Activated T-cell treated with anti-CD3 and anti-CD28 coated beads, Interleukin-2, amount 50 U/mL, for 4 hours (primary cell): ENCODE results near the gene PGM3. TPM values are rescaled to one million over a fixed set of nuclear protein-coding genes. Genes with fewer than 3 reads are reported as not detected.

Experiments used
- ATAC-seq, 2 donors: fragments of 200-7000 bp; cut with Tn5 transposase; one replicate each; pipeline ENCODE4 v1.10.0; 2021
- DNase-seq: peaks from one replicate; pipeline ENCODE4 v3.0.0-alpha.2; 2020
- H3K27me3 Mint-ChIP-seq: one replicate; pipeline ENCODE4 v1.8.0; 2021; ENCODE audit warnings: low read depth, mixed read lengths
- H3K36me3 Mint-ChIP-seq: one replicate; pipeline ENCODE4 v1.8.0; 2022; ENCODE audit warnings: mixed read lengths; ENCODE audit not compliant: insufficient read depth
- H3K4me1 Mint-ChIP-seq: one replicate; pipeline ENCODE4 v1.8.0; 2021; ENCODE audit warnings: low read depth, mixed read lengths
- H3K4me3 Mint-ChIP-seq: one replicate; pipeline ENCODE4 v1.8.0; 2021; ENCODE audit warnings: mild to moderate bottlenecking, moderate library complexity, mixed read lengths
- H3K9me3 Mint-ChIP-seq: one replicate; pipeline ENCODE4 v1.8.0; 2021; ENCODE audit warnings: mixed read lengths
- total RNA-seq, 3 donors: library from RNA; stranded (reverse); gene quantifications; one replicate each; pipeline ENCODE4 v1.2.1, GENCODE V29; 2021

Gene PGM3
- total RNA-seq, 3 donors from 2014 or later = 13.6 to 14.9 (median 14.2) TPM

DNA sequence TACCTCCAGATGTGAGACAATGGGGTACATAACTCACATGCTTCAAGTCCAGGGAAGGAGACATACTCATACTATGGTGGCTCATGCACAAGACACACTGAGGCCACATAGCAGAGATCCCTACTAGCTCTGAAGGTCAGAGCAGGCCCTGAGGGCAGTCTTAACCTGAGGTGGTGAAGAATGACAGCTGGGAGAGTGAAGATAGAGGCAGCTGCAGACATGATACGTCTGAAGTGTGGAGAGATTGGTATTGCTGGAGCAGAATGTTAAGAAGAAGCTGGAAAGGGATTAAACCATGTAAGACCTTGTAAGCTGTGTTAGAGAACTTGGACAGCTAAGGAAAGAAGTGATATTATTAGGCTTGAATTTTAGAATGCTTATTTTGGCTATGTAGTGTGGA, 32.9 kb downstream of the PGM3 start:
- Mint-ChIP-seq H3K27me3 (no peaks in the 10 kb centered on the region), H3K4me3 (no peak overlapping the region), H3K4me1 (peaks cover 2% of the 10 kb centered on the region), H3K9me3 (no peaks in the 10 kb centered on the region), H3K36me3 (peaks cover 29% of the 10 kb centered on the region)
- DNase-seq (no peak), ATAC-seq (no peak)

DNA sequence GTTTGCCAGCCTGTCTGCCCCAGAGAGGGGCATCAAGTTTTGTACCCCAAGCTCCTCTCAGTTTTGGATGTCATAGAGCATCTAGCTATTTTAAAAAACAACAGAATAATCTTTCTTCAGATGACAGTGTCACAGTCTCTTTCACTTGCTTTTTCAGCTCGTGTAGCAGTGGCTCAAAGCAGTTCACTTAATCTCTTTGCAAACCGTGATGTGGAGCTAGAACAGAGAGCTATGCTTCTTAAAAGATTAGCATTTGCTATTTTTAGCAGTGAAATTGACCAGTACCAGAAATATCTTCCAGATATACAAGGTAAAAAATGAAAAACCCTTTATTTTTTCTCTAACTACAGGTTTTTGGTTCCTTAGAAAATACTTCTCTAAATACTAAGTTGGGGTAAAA, 37.3 kb downstream of the PGM3 start:
- no peak for DNase-seq
- Mint-ChIP-seq H3K36me3 (peaks cover 24% of the 10 kb centered on the region), H3K4me1 (no peaks in the 10 kb centered on the region), H3K4me3 (no peak overlapping the region), H3K27me3 (no peaks in the 10 kb centered on the region), H3K9me3 (no peaks in the 10 kb centered on the region)
- no peak for ATAC-seq

DNA sequence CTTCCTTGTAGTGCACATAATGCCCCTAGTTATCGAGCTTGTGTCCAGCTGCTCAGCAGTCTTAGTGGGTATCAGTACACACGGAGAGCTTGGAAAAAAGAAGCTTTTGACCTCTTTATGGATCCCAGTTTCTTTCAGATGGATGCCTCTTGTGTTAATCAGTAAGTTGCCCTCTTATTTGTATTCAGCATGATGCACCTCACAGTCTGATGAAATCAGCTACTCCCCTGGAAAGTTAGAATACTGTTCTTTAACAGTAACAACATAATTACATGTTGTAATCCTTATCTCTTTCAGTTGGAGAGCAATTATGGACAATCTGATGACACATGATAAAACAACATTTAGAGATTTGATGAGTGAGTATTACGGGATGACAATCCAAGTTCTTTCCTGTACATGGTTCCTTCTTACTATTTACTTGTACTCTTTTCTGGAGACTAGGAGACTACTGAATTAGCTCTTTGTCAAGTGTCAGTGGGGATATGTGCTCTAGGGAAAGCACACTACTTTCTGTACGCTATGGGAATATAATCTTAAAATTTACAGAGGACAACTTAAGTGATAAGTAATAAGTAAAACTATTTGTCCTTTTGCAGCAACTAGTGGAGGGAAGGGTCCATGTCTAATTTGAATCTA, 39.1 kb downstream of the PGM3 start:
- H3K27me3 Mint-ChIP-seq = no peaks in the 10 kb centered on the region
- no peak overlapping the region for H3K4me3 Mint-ChIP-seq
- no peaks in the 10 kb centered on the region for H3K4me1 Mint-ChIP-seq
- DNase-seq (no peak), ATAC-seq (no peak)
- H3K9me3 Mint-ChIP-seq = no peaks in the 10 kb centered on the region
- H3K36me3 Mint-ChIP-seq = peaks cover 24% of the 10 kb centered on the region

DNA sequence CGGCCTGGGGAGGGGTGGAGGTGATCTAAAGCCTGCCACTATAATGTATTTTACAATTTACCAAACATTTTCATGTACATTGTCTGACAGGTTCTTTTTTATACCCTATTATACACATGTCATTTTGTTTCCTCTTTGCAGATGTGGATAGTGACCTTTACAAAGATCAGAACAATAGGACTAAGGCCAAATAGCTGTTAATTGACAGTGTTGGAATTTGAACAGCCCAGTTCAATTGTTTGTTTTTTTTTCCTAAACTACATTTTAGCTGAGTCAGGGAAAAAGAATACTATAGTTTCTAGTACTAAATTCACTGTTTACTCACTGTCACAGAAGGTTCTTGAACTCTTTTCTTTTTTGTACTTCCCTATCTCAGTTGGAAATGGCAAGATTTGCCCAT, 40.2 kb downstream of the PGM3 start:
- ATAC-seq = no peak
- no peak overlapping the region for H3K4me3 Mint-ChIP-seq
- H3K9me3 Mint-ChIP-seq = no peaks in the 10 kb centered on the region
- no peaks in the 10 kb centered on the region for H3K27me3 Mint-ChIP-seq
- DNase-seq = no peak
- H3K36me3 Mint-ChIP-seq = peaks cover 24% of the 10 kb centered on the region
- H3K4me1 Mint-ChIP-seq = no peaks in the 10 kb centered on the region

DNA sequence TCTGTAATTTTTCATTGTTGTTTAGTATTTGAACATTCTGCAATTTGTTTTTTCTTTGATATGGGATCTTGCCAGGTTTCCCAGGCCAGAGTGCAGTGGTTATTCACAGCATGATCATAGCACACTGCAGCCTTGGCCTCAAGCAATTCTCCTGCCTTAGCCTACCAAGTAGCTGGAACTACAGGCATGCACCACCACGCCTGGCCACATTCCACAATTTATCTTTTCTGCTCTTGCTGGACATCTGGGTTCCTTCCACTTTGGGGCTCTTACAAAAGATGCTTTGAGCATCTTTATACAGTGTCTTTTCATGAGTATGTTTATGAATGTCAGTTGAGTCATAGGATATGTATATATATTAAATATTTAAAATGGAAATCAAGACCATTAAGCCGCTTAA, 42.0 kb downstream of the PGM3 start:
- Mint-ChIP-seq H3K27me3 (no peaks in the 10 kb centered on the region), H3K36me3 (peaks cover 16% of the 10 kb centered on the region)

DNA sequence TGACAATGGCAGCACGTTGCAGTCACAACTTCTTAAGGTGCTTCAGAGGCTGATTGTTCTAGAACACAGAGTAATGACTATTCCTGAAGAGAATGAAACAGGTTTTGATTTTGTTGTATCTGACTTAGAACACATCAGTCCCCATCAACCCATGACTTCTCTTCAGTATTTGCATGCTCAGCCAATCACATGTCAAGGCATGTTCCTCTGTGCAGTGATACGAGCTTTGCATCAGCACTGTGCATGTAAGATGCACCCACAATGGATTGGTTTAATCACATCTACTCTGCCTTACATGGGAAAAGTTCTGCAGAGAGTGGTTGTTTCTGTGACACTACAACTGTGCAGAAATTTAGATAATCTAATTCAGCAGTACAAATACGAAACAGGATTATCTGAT, 54.3 kb downstream of the PGM3 start:
- peaks cover 36% of the 10 kb centered on the region for H3K36me3 Mint-ChIP-seq
- no peak overlapping the region for H3K4me3 Mint-ChIP-seq
- H3K9me3 Mint-ChIP-seq = no peaks in the 10 kb centered on the region
- no peaks in the 10 kb centered on the region for H3K4me1 Mint-ChIP-seq
- no peak for DNase-seq
- no peak for ATAC-seq
- H3K27me3 Mint-ChIP-seq = no peaks in the 10 kb centered on the region

More for the DNA sequence above, 42.0 kb downstream of the PGM3 start:
- Mint-ChIP-seq H3K4me3 (no peak overlapping the region), H3K9me3 (no peaks in the 10 kb centered on the region), H3K4me1 (no peaks in the 10 kb centered on the region)
- DNase-seq (no peak), ATAC-seq (no peak)

DNA sequence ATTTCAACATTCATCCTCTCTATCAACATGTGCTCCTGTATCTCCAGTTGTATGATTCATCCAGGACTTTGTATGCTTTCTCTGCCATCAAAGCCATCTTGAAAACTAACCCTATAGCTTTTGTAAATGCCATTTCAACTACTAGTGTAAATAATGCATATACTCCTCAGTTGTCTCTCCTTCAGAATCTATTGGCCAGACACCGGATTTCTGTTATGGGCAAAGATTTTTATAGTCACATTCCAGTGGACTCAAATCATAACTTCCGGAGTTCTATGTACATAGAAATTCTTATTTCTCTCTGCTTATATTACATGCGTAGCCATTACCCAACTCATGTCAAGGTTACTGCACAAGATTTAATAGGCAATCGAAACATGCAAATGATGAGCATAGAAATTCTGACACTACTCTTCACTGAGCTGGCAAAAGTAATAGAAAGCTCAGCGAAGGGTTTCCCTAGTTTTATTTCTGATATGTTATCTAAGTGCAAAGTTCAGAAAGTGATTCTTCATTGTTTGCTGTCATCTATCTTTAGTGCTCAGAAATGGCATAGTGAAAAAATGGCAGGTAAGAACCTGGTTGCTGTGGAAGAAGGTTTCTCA, 54.8 kb downstream of the PGM3 start:
- Mint-ChIP-seq H3K4me3 (no peak overlapping the region), H3K9me3 (no peaks in the 10 kb centered on the region), H3K36me3 (peaks cover 31% of the 10 kb centered on the region), H3K27me3 (no peaks in the 10 kb centered on the region), H3K4me1 (no peaks in the 10 kb centered on the region)
- DNase-seq = no peak
- no peak for ATAC-seq

DNA sequence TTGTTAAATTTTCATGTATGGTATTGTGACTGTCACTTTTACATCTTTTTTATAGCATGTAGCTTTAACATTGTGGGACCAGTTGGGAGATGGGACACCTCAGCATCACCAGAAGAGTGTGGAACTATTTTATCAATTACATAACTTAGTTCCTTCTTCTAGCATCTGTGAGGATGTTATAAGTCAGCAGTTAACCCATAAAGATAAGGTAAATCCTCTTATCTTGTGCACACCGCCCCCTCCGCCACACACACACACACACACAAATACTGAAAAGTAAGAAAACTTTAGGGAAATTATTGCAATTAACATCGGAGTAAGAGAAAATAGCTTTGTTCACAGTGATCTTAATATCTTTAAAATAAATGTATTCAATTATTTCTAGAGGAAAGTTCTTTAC, 60.9 kb downstream of the PGM3 start:
- Mint-ChIP-seq H3K4me1 (no peaks in the 10 kb centered on the region), H3K36me3 (peaks cover 27% of the 10 kb centered on the region), H3K27me3 (no peaks in the 10 kb centered on the region), H3K9me3 (no peaks in the 10 kb centered on the region), H3K4me3 (no peak overlapping the region)
- ATAC-seq = no peak
- no peak for DNase-seq

DNA sequence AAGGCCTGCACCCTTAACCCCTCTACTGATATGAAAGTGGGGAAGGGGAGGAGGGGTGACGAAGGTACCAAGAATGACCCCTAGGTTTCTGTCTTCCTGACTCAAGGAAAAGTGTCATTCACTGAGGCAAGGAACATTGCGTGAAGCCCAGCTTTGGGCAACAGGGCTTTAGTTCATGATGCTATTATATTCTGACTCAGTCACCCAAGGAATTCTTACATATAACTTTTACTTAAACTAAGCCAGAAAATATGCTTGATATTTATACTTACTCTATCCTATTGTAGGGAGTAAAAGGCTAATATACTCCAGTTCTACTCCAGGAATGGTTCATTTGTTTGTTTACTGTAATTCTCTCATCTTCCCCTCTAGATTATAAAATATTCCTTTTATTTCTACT, 65.1 kb downstream of the PGM3 start:
- H3K4me3 Mint-ChIP-seq = no peak overlapping the region
- no peak for ATAC-seq

DNA sequence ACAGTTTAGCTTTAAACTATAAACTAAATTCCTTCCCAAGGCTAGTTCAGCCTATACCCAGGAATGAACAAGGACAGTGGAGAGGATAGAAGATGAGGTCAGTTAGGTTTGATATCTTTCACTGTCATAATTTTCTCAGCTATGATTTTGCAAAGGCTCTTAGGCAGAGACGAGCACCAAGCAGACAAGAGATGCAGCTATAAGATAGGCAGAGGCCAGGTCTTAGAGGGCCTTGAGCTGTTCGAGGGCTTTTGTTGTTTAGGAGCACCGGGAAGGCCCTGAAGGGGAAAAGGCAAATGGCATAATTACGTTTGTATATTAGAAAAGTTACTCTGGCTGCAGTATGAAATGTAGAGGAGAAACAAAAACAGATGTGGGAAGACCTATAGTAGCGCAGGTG, 65.8 kb downstream of the PGM3 start:
- no peak for DNase-seq
- Mint-ChIP-seq H3K27me3 (no peaks in the 10 kb centered on the region), H3K36me3 (peaks cover 41% of the 10 kb centered on the region), H3K9me3 (no peaks in the 10 kb centered on the region), H3K4me3 (no peak overlapping the region), H3K4me1 (no peaks in the 10 kb centered on the region)
- no peak for ATAC-seq

More for the DNA sequence above, 65.1 kb downstream of the PGM3 start:
- Mint-ChIP-seq H3K36me3 (peaks cover 40% of the 10 kb centered on the region), H3K9me3 (no peaks in the 10 kb centered on the region), H3K4me1 (no peaks in the 10 kb centered on the region), H3K27me3 (no peaks in the 10 kb centered on the region)
- no peak for DNase-seq

DNA sequence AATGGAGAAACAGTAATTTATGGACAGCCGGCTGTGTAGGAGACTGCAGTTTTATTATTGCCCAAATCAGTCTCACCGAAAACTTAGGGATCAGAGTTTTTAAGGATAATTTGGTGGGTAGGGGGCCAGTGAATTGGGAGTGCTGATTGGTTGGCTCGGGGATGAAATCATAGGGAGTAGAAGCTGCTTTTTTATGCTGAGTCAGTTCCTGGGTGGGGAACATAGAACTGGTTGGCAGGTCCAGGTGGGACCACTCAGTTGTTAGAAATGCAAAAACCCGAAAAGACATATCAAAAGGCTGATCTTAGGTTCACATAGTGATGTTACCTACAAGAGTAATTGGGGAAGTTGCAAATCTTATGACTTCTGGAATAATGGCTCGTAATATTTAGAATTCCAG, 66.3 kb downstream of the PGM3 start:
- no peak for DNase-seq
- Mint-ChIP-seq H3K27me3 (no peaks in the 10 kb centered on the region), H3K4me1 (no peaks in the 10 kb centered on the region), H3K9me3 (no peaks in the 10 kb centered on the region), H3K36me3 (peaks cover 41% of the 10 kb centered on the region), H3K4me3 (no peak overlapping the region)
- no peak for ATAC-seq

DNA sequence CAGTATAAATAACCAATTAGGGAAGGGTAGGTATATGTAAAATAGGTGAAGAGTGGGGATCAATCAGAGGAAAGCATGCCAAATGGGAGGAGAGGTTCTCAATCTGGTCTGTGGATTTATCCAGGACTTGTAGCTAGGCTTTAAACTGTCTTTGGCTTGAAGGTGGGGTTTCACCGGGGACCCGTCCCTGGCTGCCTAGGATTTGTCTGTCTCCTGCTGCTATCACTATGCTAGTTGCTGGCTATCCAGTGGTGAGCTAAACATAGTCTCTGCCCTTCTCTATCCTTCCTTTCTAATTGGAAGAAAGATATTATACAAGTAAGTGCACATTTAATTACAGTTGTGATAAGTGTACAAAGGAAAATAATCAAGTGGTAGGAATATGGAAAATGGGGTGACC, 66.8 kb downstream of the PGM3 start:
- no peak for DNase-seq
- Mint-ChIP-seq H3K4me3 (no peak overlapping the region), H3K36me3 (peaks cover 41% of the 10 kb centered on the region), H3K9me3 (no peaks in the 10 kb centered on the region), H3K4me1 (no peaks in the 10 kb centered on the region), H3K27me3 (no peaks in the 10 kb centered on the region)
- ATAC-seq = no peak

DNA sequence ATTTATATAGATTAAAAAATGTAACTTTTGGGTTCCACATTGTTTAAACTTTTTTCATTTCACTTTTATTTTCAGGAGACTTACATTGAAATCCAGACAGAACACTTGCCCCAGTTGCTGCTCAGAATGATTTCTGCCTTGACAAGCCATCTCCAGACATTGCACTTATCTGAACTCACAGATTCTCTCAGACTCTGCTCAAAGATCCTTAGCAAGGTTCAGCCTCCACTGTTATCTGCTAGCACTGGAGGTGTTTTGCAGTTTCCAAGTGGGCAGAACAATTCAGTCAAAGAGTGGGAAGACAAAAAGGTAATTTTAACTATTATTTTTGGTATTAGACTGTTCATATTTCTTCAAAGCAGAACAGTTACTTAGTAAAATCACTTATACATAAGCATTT, 67.6 kb downstream of the PGM3 start:
- Mint-ChIP-seq H3K36me3 (peaks cover 39% of the 10 kb centered on the region), H3K4me3 (no peak overlapping the region), H3K4me1 (no peaks in the 10 kb centered on the region), H3K27me3 (no peaks in the 10 kb centered on the region), H3K9me3 (no peaks in the 10 kb centered on the region)
- DNase-seq (no peak), ATAC-seq (no peak)

DNA sequence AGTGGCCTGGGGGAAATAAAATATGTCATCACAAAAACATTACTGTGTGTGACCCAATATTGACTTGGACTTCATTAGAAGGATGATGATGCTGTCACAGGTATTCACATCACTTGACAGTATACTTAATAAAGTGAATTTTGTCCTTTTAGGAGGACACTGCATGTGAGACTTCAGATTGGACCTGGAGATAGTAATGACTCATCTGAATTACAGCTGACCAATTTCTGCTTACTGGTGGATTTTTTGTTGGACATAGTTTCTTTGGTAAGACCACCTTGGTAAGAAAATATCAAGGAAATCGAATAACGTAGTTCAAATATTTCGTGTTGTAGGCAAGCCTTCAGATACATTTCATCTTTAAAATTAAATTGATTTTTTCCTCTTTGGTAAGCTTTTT, 68.5 kb downstream of the PGM3 start:
- H3K27me3 Mint-ChIP-seq = no peaks in the 10 kb centered on the region
- no peak overlapping the region for H3K4me3 Mint-ChIP-seq
- DNase-seq (no peak), ATAC-seq (no peak)
- no peaks in the 10 kb centered on the region for H3K4me1 Mint-ChIP-seq
- H3K36me3 Mint-ChIP-seq = peaks cover 37% of the 10 kb centered on the region
- no peaks in the 10 kb centered on the region for H3K9me3 Mint-ChIP-seq

DNA sequence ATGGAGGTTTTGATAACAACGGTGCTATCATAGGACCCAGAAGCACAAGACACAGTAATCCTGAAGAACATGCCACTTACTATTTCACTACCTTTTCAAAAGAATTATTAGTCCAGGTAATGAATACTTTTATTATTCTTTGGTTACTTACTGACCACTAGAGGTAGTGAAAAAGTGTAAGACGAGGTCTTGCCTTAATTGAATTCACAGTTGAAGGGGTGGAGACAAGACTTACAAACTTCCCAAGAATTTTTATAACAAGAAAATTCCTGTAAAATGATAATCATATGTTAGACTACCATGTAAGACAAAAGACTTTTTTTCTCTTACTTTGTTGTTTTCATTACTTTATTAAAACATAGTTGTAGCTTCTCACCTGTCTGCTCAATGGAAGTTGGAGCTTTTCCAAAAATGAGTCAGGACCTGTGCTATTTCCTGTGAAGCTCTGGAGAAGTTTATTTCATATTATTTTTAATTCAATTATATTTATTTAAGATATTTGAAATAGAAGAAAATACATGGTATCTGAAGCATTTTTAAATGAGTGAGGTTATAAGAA, 73.2 kb downstream of the PGM3 start:
- DNase-seq = no peak
- H3K36me3 Mint-ChIP-seq = peaks cover 25% of the 10 kb centered on the region

More for the DNA sequence above, 73.2 kb downstream of the PGM3 start:
- ATAC-seq = no peak
- Mint-ChIP-seq H3K9me3 (no peaks in the 10 kb centered on the region), H3K27me3 (no peaks in the 10 kb centered on the region), H3K4me3 (no peak overlapping the region), H3K4me1 (no peaks in the 10 kb centered on the region)
